UCSD-AML1 (cell line): Measurements from ENCODE around the gene TAGLN3.

ENCODE experiments used
- DNase-seq: peaks from one replicate; lab custom pipeline; 2025; ENCODE audit not compliant: unreplicated experiment; lab: John Stamatoyannopoulos, UW

The TAGLN3 gene

GRCh38 chr3:111976254-111976653, 22.5 kb upstream of the TAGLN3 start:
- DNase-seq: no peak

GRCh38 chr3:111978583-111979433, 19.9 kb upstream of the TAGLN3 start, which contains the start of gene ABHD10:
TSS of gene ABHD10 (plus strand) at chr3:111979026. CDS start at chr3:111979062, 36 bp downstream.
- peak; percentile 96 for DNase-seq

- DNase-seq: no peak
Measured at GRCh38 chr3:111979434-111980038, 19.2 kb upstream of the TAGLN3 start.

- no peak for DNase-seq
Measured at GRCh38 chr3:111980716-111981456, 17.8 kb upstream of the TAGLN3 start.

- no peak for DNase-seq
Measured at GRCh38 chr3:111981457-111981763, 17.3 kb upstream of the TAGLN3 start.

GRCh38 chr3:111984636-111985298, 14.0 kb upstream of the TAGLN3 start:
- DNase-seq: no peak

GRCh38 chr3:111986800-111987199, 11.9 kb upstream of the TAGLN3 start:
- DNase-seq: no peak

GRCh38 chr3:111989061-111989678, 9.6 kb upstream of the TAGLN3 start:
- DNase-seq: no peak

GRCh38 chr3:111993038-111993437, 5.7 kb upstream of the TAGLN3 start:
- no peak for DNase-seq

- DNase-seq: no peak
Measured at GRCh38 chr3:111999484-112000324, 982 bp downstream of the TAGLN3 start.

- no peak for DNase-seq
Measured at GRCh38 chr3:112000367-112000771, 1.6 kb downstream of the TAGLN3 start.

- DNase-seq: no peak
Measured at GRCh38 chr3:112000966-112001365, 2.2 kb downstream of the TAGLN3 start.

- no peak for DNase-seq
Measured at GRCh38 chr3:112001526-112001925, 2.8 kb downstream of the TAGLN3 start.

GRCh38 chr3:112002096-112002971, 3.6 kb downstream of the TAGLN3 start:
- no peak for DNase-seq

- no peak for DNase-seq
Measured at GRCh38 chr3:112003321-112004080, 4.8 kb downstream of the TAGLN3 start.

GRCh38 chr3:112004187-112004586, 5.5 kb downstream of the TAGLN3 start:
- no peak for DNase-seq

- no peak for DNase-seq
Measured at GRCh38 chr3:112004669-112005068, 5.9 kb downstream of the TAGLN3 start.

GRCh38 chr3:112005091-112005672, 6.5 kb downstream of the TAGLN3 start:
- DNase-seq: no peak
